Measurements from ENCODE around the gene LRRC49. TPM values are rescaled to one million over a fixed set of nuclear protein-coding genes. Genes with fewer than 3 reads are reported as not detected.

The LRRC49 gene
- total and polyA plus RNA-seq, 2 donors (not counting 3 experiments of a cell fraction or from before 2014, with no cell fraction given), result 3.0 to 6.6 TPM

- no peak overlapping the region for H3K9ac ChIP-seq (replicated peaks; ENCODE audit: extremely low read depth, insufficient read depth, low read length)
- no peaks in the 10 kb centered on the region for H3K9me3 ChIP-seq (replicated peaks; ENCODE audit: control insufficient read depth, insufficient read depth, low read length)
- intact Hi-C loops (cut with micrococcal nuclease), result no loop called here
- no peaks in the 10 kb centered on the region for H3K79me2 ChIP-seq (ENCODE audit: control insufficient read depth, insufficient read depth, low read length)
- FAIRE-seq, result no peak
- POLR2A ChIA-PET, result no interaction called here
- no peak overlapping the region for H3K4me3 ChIP-seq (replicated peaks in 1 of 3; ENCODE audit: insufficient read depth in 1 of 3, low read depth in 1 of 3, low read length in 3 of 3)
- H3K27me3 ChIP-seq (ENCODE audit: control insufficient read depth in 2 of 2, insufficient read depth in 2 of 2, low read length in 2 of 2), result peaks cover 6 to 9% of the 10 kb centered on the region in 2 experiments
- DNase-seq (ENCODE audit: low read depth, low spot score), result no peak
- no peaks in the 10 kb centered on the region for H4K20me1 ChIP-seq (replicated peaks; ENCODE audit: control insufficient read depth, extremely low read depth, insufficient read depth, low read length)
- H3K36me3 ChIP-seq (ENCODE audit: control insufficient read depth in 2 of 2, extremely low read depth in 1 of 2, insufficient read depth in 2 of 2, low read length in 2 of 2), result no peaks in the 10 kb centered on the region
- no peak for TF ChIP-seq MYC (IDR thresholded peaks at IDR 0.05; ENCODE audit: low read depth, low read length)
- no peak for TF ChIP-seq FOS (IDR thresholded peaks at IDR 0.05; ENCODE audit: borderline replicate concordance, insufficient read depth, low read length)
- no peak for TF ChIP-seq GATA2 (IDR thresholded peaks at IDR 0.05; ENCODE audit: insufficient read depth, insufficient read length, low read depth, low read length)
- TF ChIP-seq EZH2 (IDR thresholded peaks at IDR 0.05; ENCODE audit: borderline replicate concordance, low read depth, low read length, severe bottlenecking), result no peak
- no peak for TF ChIP-seq MAX (IDR thresholded peaks at IDR 0.05; ENCODE audit: insufficient read depth, insufficient read length)
- TF ChIP-seq POLR2AphosphoS5 (IDR thresholded peaks at IDR 0.05; ENCODE audit: insufficient read depth, low read depth, low read length), result no peak
- TF ChIP-seq JUN (IDR thresholded peaks at IDR 0.05; ENCODE audit: borderline replicate concordance, insufficient read depth, insufficient read length, low read depth), result no peak
- TF ChIP-seq POLR2A (IDR thresholded peaks at IDR 0.05; ENCODE audit: low read depth, low read length), result no peak
- no peak for TF ChIP-seq CTCF (IDR thresholded peaks at IDR 0.05; ENCODE audit: extremely low read depth in 1 of 2, insufficient read depth in 1 of 2, low read depth in 1 of 2, low read length in 2 of 2)
- BruUV-seq (replicated peaks), result no TSS peak
- CTCF ChIA-PET, result no interaction called here
- no peaks in the 10 kb centered on the region for H3K4me1 ChIP-seq (ENCODE audit: control insufficient read depth, extremely low read depth, insufficient read depth, low read length)
- dilution Hi-C loops (cut with MboI; ENCODE audit: extremely low pct_ligation_motif_present, low sequenced_read_pairs), result no loop called here
- no peak overlapping the region for H2AFZ ChIP-seq (ENCODE audit: low read depth, low read length)
- H3K27ac ChIP-seq (ENCODE audit: insufficient read depth, low read depth, low read length), result no peak overlapping the region
- H3K4me2 ChIP-seq (ENCODE audit: insufficient read depth, low read length), result no peak overlapping the region
- H3K9me1 ChIP-seq (replicated peaks; ENCODE audit: control insufficient read depth, extremely low read depth, insufficient read depth, low read length), result no peaks in the 10 kb centered on the region
Observed at GRCh38 chr15:71080705-71081104, 188.1 kb downstream of the LRRC49 start.
